ENCODE measurements around the gene RAPGEF5.

RAPGEF5 gene

DNA sequence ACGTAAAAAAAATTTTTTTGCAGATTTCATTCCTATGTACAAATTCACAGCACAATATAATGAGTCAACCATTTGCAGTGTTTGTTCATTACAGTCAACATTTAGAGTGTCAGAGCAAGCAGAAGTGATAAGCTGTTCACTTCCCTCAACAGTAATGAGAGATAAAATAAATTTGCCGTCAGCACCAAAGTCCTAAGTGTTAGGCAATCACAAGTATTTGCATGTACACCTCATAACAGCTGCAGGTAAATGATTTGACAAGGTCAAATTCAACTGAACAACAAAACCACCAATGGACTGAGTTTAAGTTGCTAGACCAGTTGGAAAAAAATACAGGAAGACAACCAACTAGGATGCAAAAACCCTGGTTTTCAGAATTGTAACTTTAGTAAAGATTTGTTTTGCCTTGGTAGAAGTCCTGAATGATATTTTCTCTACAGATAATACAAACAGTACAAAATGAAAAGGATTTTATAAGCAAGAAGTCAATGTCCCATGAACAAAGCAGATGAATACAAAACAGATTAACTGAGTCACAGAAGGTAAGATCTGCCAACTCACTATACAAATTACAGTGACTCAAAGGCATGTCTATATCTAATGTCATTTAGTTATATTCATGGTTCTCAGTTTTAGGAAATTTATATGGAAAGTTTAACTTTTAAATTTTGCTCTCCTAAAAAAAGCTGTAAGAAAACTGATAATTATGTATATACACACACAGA, 10.4 kb downstream of the RAPGEF5 start:
- DNase-seq, result no peak

DNA sequence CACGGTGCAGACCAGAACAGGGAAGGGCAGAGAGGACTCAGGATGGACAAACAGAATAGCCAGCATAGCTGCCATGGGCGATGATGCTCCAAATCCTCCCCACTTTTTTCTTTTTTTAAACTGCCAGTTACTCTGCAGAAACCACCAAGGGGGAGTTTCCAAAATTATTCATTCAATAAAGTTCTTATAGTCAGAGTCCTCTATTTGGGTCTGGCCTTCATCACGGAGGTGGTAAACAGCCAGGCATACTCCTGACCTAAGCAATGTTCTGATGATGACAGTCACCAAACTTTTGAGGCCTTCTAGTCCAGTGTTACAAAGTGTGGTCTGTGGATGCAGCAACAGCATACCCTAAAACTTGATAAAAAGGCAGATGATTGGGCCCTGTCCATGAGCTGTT, 12.3 kb downstream of the RAPGEF5 start:
- DNase-seq, result no peak

DNA sequence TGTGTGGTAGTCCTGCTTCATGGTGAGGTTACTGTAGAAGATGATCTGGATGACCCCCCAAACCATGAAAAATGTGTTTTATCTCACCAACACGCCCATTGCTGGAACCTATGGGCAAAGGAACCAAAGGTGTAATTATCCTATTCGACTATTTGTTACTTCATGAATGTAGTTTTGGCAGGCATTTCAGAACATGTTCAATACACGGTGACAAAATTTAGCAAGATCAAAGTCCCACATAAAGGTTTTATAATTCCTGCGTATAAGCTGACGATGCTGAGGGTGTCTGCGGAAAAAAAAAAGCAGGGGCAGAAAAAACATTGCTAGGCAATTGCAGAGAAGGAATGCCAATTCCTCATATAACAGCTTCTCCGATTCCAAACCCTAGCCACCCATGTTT, 13.3 kb downstream of the RAPGEF5 start:
- no peak for DNase-seq

DNA sequence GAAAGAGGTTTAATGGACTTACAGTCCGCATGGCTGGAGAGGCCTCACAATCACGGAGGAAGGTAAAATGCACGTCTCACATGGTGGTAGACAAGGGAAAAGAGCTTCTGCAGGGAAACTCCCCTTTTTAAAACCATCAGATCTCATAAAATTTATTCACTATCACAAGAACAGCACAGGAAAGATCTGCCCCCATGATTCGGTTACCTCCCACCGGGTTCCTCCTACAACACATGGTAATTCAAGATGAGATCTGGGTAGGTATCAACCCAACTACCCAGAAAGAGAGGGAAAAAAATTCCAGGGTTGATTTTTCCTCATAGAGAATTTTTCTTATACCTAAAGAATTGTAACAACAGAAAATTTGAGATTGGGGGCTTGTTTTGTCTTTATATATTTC, 13.9 kb downstream of the RAPGEF5 start:
- no peak for DNase-seq

DNA sequence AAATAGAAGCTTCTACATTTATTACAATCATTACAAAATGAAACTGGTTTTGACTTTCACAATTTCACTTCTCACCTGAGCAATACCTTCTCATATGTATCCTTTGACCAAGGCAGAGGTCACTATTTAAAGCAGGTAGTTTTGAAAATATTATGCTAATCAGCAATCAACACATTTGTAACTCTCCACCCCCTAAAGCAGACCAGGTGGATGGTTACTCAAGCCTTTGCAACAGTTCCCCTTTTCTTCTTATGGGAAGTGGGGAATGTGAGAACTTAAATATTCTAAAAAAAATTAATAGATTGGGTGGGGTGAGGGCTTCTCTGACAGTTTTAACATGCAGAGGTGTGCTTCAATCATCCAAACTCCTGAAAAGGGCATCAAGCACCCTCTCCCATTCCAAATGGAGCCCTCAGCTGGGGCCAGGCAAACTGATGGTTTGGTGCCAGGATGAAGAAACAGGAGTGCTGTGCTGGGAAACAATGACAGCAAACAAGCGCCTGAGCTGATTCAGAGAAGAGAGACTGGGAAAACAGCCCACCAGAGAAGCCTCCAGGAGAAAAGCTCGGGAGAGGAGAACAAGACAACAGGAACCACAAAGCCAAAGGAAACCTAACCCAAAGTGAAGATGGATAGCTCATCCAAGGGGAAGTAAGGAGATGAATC, 17.1 kb downstream of the RAPGEF5 start:
- DNase-seq, result no peak

DNA sequence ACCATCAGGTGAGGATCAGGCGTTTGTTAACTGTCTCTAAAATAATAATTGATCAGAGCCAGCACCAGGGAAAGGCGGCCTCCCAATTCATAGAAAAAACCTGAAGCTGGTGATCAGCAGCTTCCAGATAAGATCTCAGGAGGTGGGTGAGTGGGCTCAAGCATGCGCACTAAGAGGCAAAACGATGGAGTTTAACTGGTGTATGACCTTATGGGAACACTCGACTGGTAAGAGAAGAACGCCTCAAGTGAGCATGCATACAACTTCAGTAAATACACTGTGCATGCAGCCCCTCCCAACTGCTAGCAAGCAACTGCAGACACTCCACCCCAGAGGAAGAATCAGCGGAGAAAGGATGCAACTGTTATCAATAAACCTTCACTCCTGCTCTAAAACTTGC, 18.1 kb downstream of the RAPGEF5 start:
- no peak for DNase-seq

DNA sequence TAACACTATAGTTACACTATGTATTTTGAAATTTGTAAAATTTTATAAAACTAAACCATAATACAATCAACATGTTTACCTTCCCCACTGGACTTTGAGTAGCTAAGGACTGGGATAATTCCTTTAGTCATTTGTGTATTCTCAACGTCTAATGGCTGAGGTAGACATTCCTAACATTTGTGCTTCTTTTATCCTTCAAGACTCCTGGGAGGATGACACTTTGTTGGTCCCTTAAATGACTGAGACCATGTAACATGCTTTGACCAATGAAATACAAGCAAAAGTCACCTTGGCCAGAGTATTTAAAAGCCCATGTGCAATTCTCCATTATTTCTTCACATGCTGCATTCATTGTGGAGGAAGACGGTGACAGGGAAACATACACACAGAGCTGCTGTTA, 18.5 kb downstream of the RAPGEF5 start:
- no peak for DNase-seq

DNA sequence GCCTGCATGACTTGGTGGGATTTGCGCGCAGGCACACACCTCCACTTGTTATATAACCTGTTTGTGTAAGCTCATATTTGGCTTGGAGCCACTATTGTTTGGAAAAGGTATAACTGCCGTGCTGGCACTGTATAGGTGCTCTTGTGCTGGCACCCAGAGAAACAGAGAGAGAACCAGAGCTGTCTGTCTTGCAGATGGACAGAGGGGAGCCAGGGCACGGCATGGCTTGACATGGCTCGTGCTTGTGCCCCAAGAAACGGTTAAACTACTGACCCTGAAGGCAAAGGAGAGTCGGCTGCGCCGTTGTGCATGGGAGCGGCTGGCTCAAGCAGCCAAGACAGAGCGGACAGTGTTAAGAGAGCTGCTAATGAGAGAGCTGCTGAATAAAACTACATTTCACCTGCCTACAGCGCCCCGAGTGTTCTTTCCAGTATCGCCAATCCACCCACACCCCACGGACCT, 23.2 kb downstream of the RAPGEF5 start:
- no peak for DNase-seq

DNA sequence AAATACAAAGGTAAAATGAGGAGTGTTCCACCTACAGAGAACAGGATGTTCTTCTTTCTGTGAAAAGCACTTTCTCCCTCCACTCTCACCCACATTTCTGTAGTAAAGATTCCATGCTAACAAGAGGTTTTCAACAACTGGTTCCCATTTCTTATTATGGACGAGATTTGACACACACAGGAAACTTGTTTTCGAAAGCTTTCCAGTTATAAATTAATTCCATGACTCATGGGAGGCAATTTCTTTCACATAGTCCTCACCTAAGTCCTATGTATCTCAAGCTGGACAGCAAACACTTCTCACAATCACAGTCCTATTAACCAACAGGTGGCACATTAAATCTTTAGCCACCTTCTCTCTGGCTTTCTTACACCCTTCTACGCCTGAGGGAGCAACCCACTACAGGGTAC, 24.5 kb downstream of the RAPGEF5 start:
- no peak for DNase-seq

DNA sequence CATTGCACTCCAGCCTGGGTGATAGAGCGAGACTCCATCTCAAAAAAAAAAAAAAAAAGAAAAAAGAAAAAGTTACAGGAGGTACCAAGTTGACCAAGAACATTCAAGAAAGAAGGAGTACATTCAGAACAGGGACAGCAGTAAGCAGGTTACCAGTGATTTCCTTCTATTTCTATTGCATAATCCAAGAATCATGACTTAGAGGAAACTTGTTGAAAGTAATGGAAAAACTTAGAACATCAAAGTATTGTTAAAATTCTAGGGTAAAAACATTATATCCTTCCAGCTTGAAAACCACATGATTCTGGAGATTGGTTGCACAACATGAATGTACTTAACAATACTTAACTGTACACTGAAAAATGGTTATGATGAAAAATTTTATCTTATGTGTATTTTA, 25.2 kb downstream of the RAPGEF5 start:
- DNase-seq, result no peak

DNA sequence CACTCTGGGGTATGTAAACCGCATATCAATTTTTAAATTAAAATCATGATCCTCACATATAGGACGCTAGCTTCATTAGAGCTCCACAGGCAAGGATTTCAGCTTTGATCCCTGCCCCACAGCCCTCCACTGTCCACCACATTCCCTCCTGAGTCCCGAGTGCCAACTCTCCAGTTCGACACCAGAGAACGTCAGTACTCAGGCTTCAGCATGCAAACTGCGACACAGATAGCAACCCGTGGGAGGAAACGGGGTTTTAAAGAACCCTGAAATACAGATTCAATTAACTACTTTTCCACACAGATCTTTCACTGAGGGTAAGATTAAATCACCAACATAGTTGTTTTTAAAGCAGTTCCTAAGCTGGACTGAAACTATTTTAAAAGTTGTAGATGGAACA, 26.1 kb downstream of the RAPGEF5 start:
- DNase-seq, result no peak

DNA sequence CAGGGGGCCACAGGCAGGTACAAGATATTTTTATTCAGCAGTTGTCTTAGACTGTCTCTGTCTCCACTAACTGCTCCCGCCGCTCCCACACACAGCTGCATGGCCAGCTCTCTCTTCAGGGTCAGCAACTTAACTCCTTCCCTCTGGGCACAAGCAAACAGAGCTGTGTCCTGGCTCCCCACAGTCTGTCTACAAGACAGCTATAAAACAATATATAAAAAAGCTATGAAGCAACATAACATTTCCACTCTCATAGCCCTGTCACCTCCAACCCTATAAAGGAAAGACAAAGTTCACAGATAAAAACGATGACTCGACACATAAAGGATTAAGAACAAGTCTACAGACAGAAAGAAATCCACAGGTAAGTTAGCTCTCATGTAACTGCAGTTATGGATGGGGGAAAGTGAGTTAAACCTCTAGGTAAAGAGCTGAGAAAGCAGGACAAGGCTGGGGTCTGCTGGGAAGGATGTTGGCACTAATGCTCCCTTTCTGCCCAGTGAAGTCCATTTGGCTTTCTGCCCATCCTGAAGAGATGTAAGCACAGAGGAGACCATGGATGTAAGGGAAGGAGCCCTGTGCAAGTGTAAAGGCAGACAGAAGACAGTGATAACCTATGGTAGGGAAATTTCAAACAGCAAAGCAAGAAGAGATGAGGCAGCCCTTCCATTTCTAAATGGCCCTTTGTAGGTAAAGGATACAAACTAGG, 27.0 kb downstream of the RAPGEF5 start:
- DNase-seq, result no peak

DNA sequence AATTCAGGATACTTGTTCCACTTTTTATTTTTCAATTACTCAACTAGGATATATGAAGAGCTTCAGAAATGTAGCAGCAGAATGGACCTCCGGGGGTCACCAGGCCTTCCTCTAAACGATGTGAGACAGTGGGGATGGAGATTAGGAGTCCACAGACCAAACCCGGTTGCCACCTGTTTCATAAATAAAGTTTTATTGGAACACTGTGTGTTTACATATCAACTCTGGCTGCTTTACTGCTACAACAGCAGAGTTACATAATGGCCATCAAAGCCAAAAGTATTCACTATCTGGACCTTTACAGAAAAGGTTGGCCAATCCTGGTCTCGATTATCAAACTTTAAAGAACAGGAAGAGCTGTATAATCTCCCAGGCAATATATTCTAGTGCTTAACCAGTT, 30.8 kb downstream of the RAPGEF5 start:
- no peak for DNase-seq

DNA sequence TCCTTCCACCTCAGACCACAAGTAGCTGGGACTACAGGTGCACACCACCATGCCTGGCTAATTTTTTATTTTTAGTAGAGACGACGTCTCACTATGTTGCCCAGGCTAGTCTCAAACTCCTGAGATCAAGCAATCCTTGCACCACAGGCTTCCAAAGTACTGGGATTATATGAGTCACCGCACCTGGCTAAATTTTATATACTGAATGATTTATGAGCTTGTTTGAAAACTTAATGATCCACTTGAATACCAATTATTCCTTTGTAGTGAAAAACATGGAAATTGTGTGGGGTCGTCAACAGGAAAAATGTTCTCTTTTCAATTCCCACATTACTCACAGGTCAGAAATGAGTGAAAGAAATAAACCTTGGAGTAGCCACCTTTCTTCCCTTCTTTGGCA, 31.3 kb downstream of the RAPGEF5 start:
- DNase-seq, result no peak

DNA sequence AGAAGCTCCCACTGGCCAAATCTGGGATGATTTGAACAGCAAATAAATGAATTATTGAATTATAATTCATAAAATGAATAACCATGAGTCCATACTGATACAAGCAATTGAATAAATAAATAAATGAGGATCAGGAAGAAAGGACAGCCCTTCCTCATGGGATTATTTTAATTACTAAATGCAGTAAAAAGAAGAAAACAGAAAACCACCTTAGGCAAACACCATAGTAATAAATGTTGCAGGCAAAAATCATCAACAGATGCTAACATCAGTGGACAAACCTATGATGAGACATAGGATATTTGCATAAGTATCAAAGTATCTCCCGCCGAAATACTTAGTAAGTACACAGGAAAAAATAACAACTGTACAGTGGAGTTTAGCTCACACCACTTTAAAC, 33.2 kb downstream of the RAPGEF5 start:
- DNase-seq, result no peak

DNA sequence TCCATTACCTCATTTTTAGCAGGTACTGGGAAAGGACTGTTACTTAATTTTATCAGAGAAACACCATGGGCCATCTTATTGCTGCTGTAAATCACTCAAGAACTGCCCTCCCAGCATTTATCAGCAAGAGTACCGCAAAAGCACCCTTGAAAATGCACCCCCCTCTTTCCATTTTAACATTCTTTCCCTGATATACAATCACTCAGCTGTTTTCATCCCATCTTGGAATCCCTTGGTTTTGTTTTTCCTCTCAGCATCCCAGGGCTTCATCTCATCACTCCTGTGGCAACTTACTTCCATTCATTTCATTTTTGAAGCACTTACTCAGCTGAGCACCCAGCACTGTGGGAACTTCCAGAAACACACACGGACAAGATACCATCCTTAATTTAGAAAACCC, 36.5 kb downstream of the RAPGEF5 start:
- no peak for DNase-seq

DNA sequence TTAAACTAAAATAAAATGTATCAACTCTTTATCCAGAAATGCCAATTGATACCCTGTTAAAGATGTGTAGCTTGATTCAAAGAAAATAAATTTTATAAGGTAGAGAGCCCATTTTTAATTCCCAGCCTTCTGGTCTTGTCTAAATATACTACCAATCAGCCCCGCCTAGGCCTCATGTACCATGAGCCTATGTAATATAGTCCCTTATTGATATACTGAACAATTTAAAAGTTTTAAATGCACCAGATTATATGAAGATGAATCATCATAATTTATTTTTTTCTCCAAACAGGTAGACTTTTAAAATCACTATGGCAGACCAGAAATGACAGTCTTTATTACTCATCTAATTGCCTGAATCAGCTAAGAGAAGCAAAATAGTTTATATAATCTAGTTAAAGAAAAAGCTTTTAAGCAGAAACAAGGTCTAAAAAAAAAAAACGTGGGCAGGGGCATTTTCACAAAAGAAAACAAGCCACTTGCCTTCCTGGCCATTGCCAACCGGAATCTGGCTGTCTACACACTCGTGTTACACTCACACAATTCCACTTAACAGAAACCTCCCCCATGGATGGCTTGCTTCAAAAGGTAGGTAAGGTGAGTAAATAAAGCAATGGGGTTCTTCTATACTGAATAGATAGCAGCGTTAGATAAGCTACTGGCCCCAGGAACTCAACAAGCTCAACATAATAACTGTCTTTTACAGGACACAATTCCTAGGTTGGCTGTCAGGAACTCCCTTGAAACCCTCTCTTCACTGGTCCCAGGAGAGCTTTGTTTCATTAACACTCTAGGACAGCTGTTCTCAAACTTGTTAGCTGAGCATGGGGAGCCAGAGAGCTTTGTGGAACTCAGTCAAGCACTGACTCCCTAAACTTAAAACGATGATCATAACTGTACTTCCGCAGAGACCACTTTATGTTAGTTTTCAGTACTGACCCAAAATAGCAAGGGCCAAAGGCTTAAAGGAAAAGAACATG, 37.2 kb downstream of the RAPGEF5 start:
- DNase-seq, result peak; percentile 71

DNA sequence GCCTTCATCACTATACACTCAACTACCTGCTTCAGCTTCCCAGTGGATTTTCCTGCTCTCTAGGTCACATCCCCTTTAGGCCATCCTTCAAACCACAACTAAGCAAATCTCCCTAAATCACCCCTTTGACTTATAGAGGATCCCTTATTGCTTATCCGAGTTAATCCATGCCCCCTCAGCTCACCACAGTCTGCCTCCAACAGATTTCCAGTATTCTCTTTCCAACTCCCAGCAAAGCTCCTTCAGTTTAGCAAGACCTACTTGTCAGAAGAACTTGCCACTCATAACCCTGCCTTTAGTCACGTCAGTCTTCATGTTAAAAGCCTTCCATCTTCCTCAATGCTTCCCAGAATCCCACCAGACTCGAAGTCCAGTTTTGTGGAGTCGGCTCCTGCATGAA, 38.6 kb downstream of the RAPGEF5 start:
- peak; percentile 64 for DNase-seq

DNA sequence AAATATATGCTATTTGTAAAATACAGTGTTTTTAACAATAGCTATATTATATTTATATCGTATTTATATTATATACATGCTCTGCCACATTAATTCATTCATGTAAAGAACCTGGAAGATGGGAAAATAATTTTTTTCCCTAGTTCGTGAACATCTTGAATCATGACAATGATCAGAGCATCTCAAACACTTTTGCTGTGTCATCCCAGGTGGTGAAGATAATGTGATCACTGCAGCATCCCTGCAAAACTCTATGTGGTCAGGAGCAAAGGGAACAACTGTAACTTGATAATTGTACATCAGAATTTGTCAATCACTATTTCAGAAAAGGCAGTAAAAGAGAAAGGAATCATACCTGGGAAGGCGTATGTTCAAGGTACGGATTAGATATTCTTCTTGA, 39.3 kb downstream of the RAPGEF5 start:
- no peak for DNase-seq

DNA sequence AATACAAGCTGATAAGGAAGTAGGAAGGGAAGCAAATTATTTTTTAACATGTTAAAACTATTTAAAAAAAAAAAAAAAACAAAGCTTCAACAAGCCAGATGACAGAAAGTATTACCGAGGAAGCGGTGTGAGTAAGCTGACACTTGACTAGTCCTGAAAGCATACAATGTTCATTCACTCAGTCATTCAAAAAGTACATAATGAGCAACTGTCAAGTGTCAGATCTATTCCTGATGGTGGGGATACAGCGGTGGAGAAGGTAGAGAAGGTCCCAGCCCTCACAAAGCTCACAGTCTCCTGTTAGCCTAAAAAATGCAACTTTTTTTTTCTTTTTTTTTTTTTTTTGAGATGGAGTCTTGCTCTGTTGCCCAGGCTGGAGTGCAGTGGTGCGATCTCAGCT, 40.0 kb downstream of the RAPGEF5 start:
- DNase-seq, result no peak

DNA sequence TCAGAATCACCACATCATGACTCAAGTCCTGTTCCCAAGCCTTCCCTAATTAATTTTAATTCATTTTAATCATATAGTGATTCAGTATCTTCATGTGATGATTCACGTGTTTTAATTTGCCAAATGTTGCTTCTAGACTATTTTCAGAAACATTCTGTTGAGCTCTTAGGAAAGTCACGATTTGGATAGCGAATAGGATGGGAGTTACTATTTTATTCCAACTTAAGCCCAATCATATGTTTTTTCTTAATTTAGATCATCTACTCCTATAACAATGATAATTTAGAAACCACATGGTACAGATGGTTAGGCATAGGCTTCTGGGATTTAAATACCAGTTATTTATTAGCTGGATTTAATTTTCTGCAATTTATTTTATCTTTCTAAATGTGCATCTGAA, 49.1 kb downstream of the RAPGEF5 start:
- DNase-seq, result no peak

DNA sequence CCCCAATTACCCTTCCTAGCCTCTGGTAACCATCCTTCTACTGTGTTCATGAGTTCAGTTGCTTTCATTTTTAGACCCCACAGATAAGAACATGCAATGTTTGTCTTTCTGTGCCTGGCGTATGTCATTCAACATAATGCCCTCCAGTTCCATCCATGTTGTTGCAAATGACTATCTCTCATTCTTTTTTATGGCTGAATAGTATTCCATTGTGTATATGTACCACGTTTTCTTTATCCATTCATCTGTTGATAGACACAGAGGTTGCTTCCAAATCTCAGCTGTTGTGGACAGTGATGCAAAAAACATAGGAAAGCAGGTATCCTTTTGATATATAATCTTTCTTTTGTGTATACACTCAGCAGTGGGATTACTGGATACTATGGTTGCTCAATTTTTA, 51.2 kb downstream of the RAPGEF5 start:
- DNase-seq, result no peak

DNA sequence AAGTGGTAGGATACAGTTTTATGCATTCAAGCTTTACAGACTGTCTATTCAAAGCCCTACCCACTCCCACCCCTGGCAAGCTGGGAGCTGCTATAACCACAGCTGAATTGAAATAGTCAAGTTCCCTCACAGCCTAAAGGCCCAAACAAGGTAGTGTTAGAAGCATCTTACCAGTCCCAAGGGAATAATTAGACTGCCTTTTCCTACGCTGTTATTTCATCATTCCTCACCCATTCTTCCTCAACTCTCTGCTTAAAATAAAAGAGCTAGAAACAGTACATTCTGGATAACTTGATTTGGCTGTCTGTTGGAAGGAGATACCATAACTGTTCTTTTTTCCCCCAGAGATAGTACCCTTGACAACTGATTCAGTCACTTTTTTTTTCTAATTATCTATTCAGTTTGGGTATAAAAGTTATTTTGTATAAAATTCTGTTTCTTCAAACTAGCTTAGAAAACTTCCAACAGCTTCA, 54.0 kb downstream of the RAPGEF5 start:
- no peak for DNase-seq

Data from NCI-H524 treated with DMSO at 0.1 percent for 48 hours (cell line).